GM12872 (cell line): ENCODE measurements around the gene ATP8B4.

ENCODE experiments used
- TF ChIP-seq, protein P1 (sequence below): IDR thresholded peaks from 3 replicates; pipeline ENCODE4 v1.5.1; 2011; ENCODE audit warnings: low read depth, mild to moderate bottlenecking, low read length, moderate library complexity; ENCODE audit not compliant: insufficient read depth

ATP8B4 gene

DNA sequence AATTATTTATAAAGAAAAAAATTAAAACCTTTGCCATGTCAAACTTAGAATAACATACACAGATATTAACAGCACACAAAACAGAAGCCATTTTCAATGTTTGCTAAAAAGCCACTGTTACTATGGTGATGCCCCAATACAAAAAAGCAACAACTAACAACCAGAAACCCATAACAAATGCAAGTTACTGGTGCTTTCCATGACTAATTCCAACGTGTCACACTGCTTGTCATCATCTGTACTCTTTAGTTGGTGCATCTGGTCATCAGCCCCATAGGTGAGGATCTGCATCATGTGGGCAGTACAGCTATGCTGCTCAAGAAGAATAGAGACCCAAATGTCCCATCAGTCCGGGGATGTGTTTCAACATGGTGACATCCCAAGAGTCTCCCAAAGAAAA is 52.8 kb downstream of the ATP8B4 start:
- TF ChIP-seq, protein P1, sequence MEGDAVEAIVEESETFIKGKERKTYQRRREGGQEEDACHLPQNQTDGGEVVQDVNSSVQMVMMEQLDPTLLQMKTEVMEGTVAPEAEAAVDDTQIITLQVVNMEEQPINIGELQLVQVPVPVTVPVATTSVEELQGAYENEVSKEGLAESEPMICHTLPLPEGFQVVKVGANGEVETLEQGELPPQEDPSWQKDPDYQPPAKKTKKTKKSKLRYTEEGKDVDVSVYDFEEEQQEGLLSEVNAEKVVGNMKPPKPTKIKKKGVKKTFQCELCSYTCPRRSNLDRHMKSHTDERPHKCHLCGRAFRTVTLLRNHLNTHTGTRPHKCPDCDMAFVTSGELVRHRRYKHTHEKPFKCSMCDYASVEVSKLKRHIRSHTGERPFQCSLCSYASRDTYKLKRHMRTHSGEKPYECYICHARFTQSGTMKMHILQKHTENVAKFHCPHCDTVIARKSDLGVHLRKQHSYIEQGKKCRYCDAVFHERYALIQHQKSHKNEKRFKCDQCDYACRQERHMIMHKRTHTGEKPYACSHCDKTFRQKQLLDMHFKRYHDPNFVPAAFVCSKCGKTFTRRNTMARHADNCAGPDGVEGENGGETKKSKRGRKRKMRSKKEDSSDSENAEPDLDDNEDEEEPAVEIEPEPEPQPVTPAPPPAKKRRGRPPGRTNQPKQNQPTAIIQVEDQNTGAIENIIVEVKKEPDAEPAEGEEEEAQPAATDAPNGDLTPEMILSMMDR = no peak

DNA sequence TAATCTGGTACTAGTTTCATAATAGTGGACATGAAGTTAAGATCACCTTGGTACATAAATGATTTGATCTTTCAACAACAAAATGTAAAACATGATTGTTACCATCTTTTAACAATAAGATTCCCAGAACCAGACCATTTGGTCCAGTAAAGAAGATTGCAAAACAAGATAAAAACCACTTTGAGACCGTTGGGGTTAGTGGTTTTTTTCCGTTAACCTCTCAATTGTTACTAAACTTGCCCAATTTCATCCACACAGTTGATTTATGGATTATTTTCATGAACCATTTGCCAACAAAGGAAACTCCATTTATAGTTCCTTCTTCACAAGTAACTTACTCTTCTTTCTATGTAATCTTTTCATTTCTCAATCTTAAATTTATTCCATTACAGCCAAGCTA is 53.8 kb downstream of the ATP8B4 start:
- TF ChIP-seq, protein P1 = no peak

DNA sequence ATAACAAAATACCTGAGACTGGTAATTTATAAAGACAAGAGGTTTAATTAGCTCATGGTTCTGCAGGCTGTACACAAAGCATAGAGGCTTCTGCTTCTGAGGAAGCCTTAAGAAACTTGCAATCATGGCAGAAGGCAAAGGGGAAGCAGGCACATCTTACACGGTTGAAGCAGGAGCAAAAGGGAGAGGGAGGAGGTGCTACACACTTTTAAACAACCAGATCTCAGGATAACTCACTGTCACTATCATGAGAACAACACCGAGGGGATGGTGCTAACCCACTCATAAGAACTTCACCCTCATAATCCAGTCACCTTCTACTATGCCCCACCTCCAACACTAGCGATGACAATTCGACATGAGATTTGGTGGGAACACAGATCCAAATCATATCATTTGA is 54.4 kb downstream of the ATP8B4 start:
- TF ChIP-seq, protein P1 = no peak

DNA sequence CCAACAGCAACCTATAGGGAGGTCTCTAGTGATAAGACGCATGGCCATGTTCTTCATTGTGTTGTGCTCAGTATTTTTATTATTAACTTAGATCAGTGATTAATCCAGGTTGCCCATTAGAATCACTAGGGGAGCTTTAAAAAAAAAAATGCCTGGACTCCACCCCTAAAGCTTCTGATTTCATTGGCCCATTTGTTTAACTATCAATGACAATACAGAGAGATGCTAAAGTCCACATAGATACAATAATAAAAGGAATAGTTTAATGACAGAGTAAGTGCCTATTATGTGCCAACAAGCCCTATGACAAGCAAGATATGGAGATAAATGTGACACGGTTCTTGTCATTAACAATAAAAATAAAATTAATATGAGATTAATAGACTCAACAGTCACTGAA is 55.8 kb downstream of the ATP8B4 start:
- TF ChIP-seq, protein P1 = no peak

DNA sequence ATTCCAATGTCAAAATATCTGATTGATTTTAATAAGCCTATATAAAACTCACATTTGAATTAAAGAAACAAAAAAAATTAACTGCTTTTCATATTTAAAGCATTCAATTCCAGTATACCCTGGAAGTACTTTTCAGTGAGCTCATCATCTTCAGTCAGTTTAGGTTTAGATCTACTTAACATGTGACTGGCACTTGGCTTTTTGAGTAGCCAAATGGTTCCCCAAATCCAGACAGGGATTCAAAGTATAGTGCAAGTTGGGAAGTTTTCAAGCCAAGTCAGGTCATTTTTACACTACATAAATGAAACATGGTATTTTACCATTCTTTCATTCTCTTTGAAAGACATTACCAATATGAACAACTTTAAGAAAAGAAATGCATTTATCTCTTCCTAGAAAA is 57.5 kb downstream of the ATP8B4 start:
- TF ChIP-seq, protein P1 = no peak

DNA sequence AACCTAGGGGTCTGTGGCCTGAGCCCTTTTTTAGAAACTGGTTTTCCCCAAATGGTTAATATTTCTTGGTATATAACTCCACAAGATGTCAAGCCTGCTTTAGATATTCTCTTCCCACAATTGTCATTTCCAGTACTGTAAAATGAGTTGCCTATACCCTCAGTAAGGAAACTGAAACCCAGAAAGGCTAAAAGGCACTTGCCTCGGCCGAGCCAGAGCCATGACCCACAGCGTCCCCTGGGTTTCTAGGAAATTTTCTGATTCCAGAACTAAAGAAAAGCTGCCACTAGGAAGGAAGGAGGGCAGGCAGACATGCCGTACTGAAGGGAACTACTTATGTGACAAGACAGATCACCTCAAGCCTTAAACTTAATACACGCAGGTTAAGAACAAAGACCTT is 59.1 kb downstream of the ATP8B4 start:
- TF ChIP-seq, protein P1 = no peak

DNA sequence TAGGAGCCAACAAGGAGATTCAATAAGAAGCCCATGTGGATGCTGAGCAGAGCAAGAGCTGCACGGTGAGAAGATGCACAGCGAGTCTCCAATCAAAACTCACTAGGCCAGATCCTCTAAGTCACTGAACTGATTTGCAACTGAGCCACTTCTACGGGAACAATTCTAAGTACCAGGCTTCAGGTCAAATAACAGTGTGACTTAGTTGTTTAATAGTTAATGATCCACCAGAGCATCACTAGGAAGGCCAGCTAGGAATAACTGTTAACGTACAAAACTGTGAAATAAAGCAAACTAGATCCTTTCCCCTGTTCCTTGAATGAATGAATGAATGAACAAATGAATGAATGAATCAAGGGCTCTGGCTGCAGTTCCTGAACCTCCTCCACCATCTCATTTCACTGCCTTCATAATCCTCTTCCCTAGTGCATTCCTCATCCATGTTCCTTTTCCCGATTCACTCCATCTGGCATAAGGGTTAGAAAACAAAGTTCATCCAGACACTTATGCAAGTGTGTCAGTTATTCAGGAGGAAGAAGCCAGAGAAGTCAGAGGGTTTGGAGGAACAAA is 59.7 kb downstream of the ATP8B4 start:
- TF ChIP-seq, protein P1 = no peak
